DOHH2 (cell line): ENCODE measurements around the gene AGBL1.

Experiments
- CTCF ChIP-seq: fragments of 200-600 bp; sonication (generic); IDR thresholded peaks from one replicate; pipeline ENCODE4 v1.5.1; 2014; ENCODE audit warnings: antibody characterized with exemption, mild to moderate bottlenecking, low read depth, low read length; ENCODE audit not compliant: poor library complexity, severe bottlenecking
- EZH2phosphoT487 ChIP-seq: fragments of 200-600 bp; sonication (generic); IDR thresholded peaks from 2 replicates; pipeline ENCODE4 v1.6.1; 2017; ENCODE audit warnings: borderline replicate concordance, mild to moderate bottlenecking, antibody characterized with exemption, low read length, moderate library complexity, mixed read lengths

- TF ChIP-seq CTCF (no peak), EZH2phosphoT487 (no peak)
These were observed 46.1 kb downstream of the AGBL1 start for GRCh38 chr15:86125775-86126174.
